K562 (cell line): Measurements from ENCODE around the gene RTL10. TPM values are rescaled to one million over a fixed set of nuclear protein-coding genes. Genes with fewer than 3 reads are reported as not detected.

Source experiments
- CC2D1A ChIP-seq: fragments of 450-650 bp; IDR thresholded peaks from 2 replicates; pipeline ENCODE4 v1.6.1; 2017; ENCODE audit warnings: mild to moderate bottlenecking
- CTCF ChIP-seq, 3 experiments: IDR thresholded peaks in 2 of 3; conservative IDR thresholded peaks in 1 of 3; 2 replicates each; pipeline ENCODE4 v1.5.1; 2011 to 2012; ENCODE audit warnings: low read length in 3 of 3, mild to moderate bottlenecking in 3 of 3, control low read depth in 2 of 3, improper control_type of control experiment in 1 of 3, inconsistent platforms in 1 of 3, low read depth in 1 of 3, mixed read lengths in 1 of 3, moderate library complexity in 1 of 3; ENCODE audit not compliant: insufficient read depth in 2 of 3
- EZH2 ChIP-seq: IDR thresholded peaks from 2 replicates; pipeline ENCODE4 v1.6.1; 2012; ENCODE audit warnings: low read depth, mild to moderate bottlenecking, inconsistent platforms, low read length, borderline replicate concordance
- MCM2 ChIP-seq: fragments of 450-650 bp; IDR thresholded peaks from 2 replicates; pipeline ENCODE4 v1.6.1; 2017; ENCODE audit warnings: low read depth, mild to moderate bottlenecking
- MXD1 ChIP-seq: fragments of 250-450 bp; sonication (Bioruptor Pico); IDR thresholded peaks from 2 replicates; pipeline ENCODE4 v1.8.0; 2021; ENCODE audit warnings: borderline replicate concordance, mild to moderate bottlenecking, moderate library complexity; ENCODE audit not compliant: poor library complexity, severe bottlenecking
- MYNN ChIP-seq, 2 experiments: sonication (generic); formaldehyde crosslinking in 1 of 2; IDR thresholded peaks; 2 replicates each; pipeline versions ENCODE4 v1.5.0 to v1.6.1; 2016 to 2020; ENCODE audit warnings: antibody characterized with exemption in 1 of 2, missing genetic modification reagents in 1 of 2
- SMC3 ChIP-seq: conservative IDR thresholded peaks from 2 replicates; pipeline ENCODE4 v1.6.1; 2011; ENCODE audit warnings: low read depth, low read length, improper control_type of control experiment; ENCODE audit not compliant: insufficient read depth
- VEZF1 ChIP-seq: fragments of 200-800 bp; sonication (Bioruptor generic); IDR thresholded peaks from 2 replicates; pipeline ENCODE4 v1.6.1; 2017; ENCODE audit warnings: missing genetic modification characterization, missing compliant biosample characterization
- ZKSCAN1 ChIP-seq: fragments of 150-350 bp; IDR thresholded peaks from 2 replicates; pipeline ENCODE4 v1.6.1; 2016; ENCODE audit warnings: low read depth, low read length
- ZNF639 ChIP-seq, 2 experiments: fragments of 200-800 bp in 1 of 2; sonication (Bioruptor generic) in 1 of 2; sonication (generic) in 1 of 2; formaldehyde crosslinking in 1 of 2; IDR thresholded peaks in 1 of 2; conservative IDR thresholded peaks in 1 of 2; 2 replicates each; pipeline versions ENCODE4 v1.5.0 to v1.6.1; 2016 to 2020; ENCODE audit warnings: missing compliant biosample characterization in 1 of 2, missing genetic modification characterization in 1 of 2, missing genetic modification reagents in 1 of 2
- ZNF668 ChIP-seq: fragments of 250-450 bp; sonication (Bioruptor Pico); IDR thresholded peaks from 2 replicates; pipeline ENCODE4 v1.8.0; 2022; ENCODE audit warnings: mild to moderate bottlenecking, inconsistent platforms
- ZNF76 ChIP-seq: fragments of 250-450 bp; sonication (Bioruptor Pico); IDR thresholded peaks from 2 replicates; pipeline ENCODE4 v1.4.0; 2020; ENCODE audit warnings: mild to moderate bottlenecking, moderate library complexity, borderline replicate concordance
- polyA plus RNA-seq, 8 experiments: library from polyadenylated mRNA; depleted of rRNA in 4 of 8; stranded (reverse) in 5 of 8; unstranded in 3 of 8; fragments of >200 nt; fragmentation: Nextera tagmentation in 2 of 8; fragmentation: Illumina TruSeq in 1 of 8; extraction: Ambion mirVana in 2 of 8; extraction: Trizol in 1 of 8; gene quantifications; 2 replicates each; pipeline versions ENCODE4 v1.2.1 to v1.2.3, GENCODE V29; 2011 to 2014; ENCODE audit warnings: inconsistent platforms in 1 of 8, missing spikeins in 1 of 8
- total RNA-seq, 7 experiments: library from RNA; depleted of rRNA in 6 of 7; stranded (reverse); fragments of >200 nt in 6 of 7; fragmentation: Illumina TruSeq in 2 of 7; extraction: Trizol in 2 of 7; gene quantifications; 2 replicates each; pipeline versions ENCODE4 v1.2.1 to v1.2.3, GENCODE V29; 2011 to 2021; ENCODE audit warnings: low replicate concordance in 1 of 7

Gene RTL10
- total and polyA plus RNA-seq, 9 of the 15 experiments (the other 6 are each of a cell fraction or from before 2014, with no cell fraction given) = 19.8 to 75.5 (median 32.5) TPM

GRCh38 chr22:19868333-19868732 is 13.7 kb upstream of the RTL10 start (continued):
- TF ChIP-seq ZNF639 (CRISPR knock-in tag; conservative IDR thresholded peaks at IDR 0.05 in 1 of 2, IDR thresholded peaks at IDR 0.05 in 1 of 2) (0 out of 4 replicates have a peak, but pooled peaks of 1 of the 2 experiments have one; percentile 81), CTCF (IDR thresholded peaks at IDR 0.05 in 2 of 3, conservative IDR thresholded peaks at IDR 0.05 in 1 of 3; ENCODE audit: insufficient read depth in 2 of 3, low read depth in 1 of 3, low read length in 3 of 3) (peak; percentile 30 to 55 (median 33); a peak in 4 of 6 replicates), MXD1 (CRISPR knock-in tag) (no peak), MCM2 (no peak), SMC3 (0 out of 2 replicates have a peak, but pooled peaks have one; percentile 1), ZNF76 (CRISPR knock-in tag) (no peak), VEZF1 (CRISPR knock-in tag) (peak; percentile 8; the same call in 1 of the 2 replicates), MYNN (IDR thresholded peaks at IDR 0.05) (no peak), MYNN (CRISPR knock-in tag; IDR thresholded peaks at IDR 0.05) (0 out of 2 replicates have a peak, but pooled peaks have one; percentile 57), ZNF668 (CRISPR knock-in tag) (no peak), CC2D1A (peak; percentile 27; the same call in 1 of the 2 replicates), ZKSCAN1 (peak; percentile 98), EZH2 (peak; percentile 71; the same call in 1 of the 2 replicates)
